NCI-H526 (cell line): ENCODE results near the gene CDH8.
A peak's percentile ranks its signal among the peaks of the same experiment; 100 is the strongest.
"Not testable (repeated sequence)": the region's sequence is repeated elsewhere in the genome, so short reads cannot be mapped to it uniquely, and the experiment has no call there.

Source experiments
- DNase-seq, 2 experiments: peaks; one replicate each; lab custom pipeline; 2025; lab: John Stamatoyannopoulos, UW

The CDH8 gene

GRCh38 chr16:61862221-61863155, 173.8 kb downstream of the CDH8 start:
- DNase-seq = no peak

DNA sequence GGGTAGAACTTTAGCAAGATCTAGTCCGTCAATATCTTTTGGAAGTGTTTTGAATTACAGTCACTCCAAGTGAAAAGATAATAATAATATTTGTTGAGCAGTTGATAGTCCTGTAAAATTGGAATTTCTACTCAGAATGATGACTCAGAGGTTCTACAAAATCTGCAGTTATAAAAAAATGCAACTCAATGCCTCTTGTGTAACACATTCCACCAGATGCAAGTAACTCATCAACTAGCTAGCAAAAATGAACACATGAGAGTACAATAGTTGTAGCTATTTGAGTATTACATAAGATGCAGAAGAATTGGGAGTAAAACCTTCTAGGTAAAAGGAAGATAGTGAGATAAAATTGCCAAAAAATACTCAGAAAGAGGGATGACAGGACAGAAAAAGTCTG, 177.2 kb downstream of the CDH8 start:
- no peak for DNase-seq

GRCh38 chr16:61842666-61843065, 193.6 kb downstream of the CDH8 start:
- DNase-seq = peak in 1 of 2 experiments; percentile 13

DNA sequence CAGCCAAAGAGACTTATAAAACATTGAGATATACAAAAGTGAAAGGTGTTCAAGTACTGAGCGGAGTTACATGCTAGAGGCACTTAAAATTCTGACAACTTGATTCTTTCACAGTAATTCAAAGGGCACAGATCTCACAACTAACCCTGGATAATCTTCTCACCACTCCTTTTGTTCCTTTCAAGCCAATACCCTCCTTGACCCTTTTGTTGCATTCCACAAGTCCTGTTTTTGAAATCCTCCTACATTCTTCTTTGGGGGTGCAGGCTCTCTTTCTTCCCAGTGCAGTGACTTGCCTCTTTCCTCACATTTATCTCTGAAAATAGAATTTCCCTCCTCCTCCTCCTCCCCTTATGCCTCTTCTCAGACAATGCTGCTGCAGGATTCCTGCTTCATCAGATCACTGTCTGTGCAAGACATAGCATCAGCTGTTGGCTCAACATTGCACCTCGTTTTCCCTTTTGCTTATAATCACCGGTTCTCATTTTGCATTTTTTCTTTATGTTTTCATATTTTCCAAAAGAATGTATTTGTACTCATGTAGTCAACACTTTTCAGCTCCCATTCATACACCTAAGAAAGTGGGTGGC, 199.3 kb downstream of the CDH8 start:
- DNase-seq = no peak

DNA sequence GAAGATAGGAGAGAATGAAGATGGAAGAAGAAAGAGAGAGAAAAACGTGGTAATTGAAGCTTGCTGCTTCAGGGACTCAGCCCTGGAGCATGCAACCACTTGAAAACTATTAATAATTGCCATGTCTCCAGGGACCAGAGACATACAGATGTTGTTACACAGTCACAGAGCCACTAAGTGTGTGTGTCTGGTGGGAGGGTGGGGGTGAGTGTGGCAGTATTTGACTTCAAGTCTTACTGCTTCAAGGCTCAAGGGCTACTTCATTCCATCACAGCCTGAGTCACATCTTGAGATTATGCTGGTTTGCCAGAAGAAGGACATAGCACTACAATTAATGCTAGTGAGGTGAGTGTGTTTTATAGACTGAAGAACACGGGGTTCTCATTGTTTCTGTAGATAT, 202.2 kb downstream of the CDH8 start:
- DNase-seq = no peak

DNA sequence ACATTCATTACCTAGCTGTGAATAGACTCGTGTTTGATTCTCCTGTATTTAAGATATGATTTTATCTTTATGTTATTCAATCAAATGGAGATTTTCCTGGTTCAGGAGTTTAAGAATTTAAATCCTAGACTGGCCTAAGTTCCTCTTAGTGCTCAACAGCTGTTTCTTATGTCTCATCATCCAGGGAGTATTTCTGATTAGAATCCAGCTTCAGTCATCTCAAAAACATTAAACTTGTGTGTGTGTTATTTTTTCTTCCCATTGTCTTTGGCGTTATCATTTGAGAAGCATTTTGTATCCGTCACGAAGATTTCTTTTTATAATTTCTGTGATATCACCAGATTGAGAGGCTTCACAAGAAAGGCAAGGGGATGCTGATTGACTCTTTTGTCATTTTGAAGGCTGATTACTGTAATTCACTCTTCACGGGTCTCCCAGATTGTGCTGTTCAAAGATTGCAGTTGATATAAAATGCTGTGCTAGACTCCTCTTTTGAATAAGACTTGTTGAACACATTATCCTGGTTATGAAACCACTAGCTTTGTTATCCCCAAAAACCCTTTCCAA, 204.8 kb downstream of the CDH8 start:
- DNase-seq = no peak

DNA sequence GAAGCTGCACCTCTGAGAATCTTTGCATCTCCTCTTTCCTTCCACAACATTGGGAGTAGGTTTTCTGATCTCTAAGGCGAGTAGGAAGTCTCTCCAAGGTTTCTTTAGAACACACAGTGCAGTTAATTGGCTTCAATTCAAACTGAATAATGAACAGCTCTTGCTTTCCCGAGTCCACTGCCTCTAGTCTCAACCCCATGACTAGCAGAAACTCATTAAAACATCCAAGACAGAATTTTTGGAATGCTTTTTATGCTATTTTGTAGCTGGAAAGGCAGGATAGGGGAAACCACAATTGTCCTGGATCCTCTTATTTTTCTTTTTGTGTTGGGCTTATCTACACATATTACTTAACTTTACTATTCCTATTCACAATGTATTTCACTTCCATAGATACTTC, 206.6 kb downstream of the CDH8 start:
- DNase-seq = no peak

GRCh38 chr16:61823326-61823725, 212.9 kb downstream of the CDH8 start:
- DNase-seq = no peak

- no peak for DNase-seq
These were observed 215.4 kb downstream of the CDH8 start for GRCh38 chr16:61820820-61821219.

GRCh38 chr16:61820398-61820797, 215.8 kb downstream of the CDH8 start:
- DNase-seq = no peak

GRCh38 chr16:61818850-61819249, 217.4 kb downstream of the CDH8 start:
- DNase-seq = no peak

DNA sequence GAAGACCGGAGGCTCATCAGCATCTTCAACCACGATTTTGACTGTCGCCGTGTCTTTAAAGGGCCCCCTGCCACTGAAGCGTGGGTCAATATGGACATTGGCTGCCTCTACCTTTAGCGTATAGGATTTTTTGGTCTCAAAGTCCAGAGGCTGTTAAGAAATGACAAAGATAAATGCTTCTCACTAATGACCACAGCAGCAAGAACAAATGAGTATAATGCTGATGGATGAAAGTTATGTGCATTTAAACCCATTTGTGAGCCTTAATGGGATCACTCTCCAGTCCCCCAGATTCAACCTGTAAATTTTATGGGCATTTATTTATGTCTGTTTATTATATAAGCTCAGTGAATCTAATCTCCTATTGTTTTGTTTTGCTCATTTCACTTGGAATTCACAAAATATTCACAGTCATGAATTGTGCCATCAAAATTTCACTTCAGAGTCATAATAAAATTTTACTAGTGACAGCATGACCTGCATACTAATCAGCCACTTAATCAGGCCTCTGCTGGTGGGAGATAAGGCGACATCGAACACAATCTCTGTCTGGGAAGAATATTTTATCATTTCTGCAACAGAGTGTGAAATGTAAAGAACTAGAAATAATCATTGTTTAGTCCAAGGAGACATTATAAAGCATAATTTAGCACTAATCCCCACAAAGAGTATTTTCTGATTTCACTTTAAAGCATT, 218.5 kb downstream of the CDH8 start:
- no peak for DNase-seq

DNA sequence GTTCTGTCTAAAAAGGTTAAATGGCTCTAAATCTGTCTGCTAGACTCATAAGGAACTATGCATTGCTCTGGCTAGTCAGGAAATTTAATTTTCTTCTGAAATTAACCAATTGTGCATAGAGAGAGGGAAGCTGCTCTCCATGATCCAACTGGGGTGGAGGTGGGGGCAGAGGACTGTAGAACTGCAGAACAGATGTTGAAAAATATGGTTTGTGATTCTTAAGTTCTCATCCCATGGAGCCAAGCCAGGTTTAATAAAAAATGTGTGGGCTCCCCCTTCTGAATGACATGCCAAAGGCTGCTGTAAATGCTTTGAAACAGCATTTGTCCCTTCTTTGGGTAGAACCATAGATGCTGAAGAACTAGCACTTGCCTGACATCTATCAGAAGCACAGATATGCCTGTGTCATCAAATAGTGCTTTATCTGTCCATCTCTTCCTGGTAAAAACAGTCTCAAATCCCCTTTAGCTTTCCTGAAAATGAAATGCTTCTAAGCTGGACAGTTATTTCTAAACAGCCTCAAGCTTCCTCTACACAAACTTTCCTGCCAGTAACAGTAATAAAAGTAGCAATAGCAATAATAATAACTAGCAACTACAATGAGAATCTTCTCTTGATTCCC, 221.4 kb downstream of the CDH8 start:
- no peak for DNase-seq

- no peak for DNase-seq
These were observed 222.9 kb downstream of the CDH8 start for GRCh38 chr16:61813339-61813738.

DNA sequence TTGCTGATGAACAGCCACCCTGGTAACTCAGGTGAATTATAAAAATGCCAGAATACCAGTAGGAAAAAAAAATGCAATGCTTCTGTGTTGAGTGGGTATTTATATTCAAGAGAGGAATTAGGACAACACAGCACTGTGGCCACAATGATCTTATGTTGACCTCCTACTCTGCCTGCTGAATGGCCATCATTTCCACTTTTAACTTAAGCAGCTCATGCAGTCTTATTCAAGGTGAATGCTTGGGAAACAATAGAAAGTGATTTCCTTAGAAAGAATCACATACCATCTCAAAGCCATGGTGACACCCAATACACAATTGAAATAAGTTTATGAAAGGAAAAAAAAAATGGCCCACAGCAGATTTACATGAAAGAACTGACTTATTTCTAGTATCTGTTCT, 224.0 kb downstream of the CDH8 start:
- DNase-seq = no peak

DNA sequence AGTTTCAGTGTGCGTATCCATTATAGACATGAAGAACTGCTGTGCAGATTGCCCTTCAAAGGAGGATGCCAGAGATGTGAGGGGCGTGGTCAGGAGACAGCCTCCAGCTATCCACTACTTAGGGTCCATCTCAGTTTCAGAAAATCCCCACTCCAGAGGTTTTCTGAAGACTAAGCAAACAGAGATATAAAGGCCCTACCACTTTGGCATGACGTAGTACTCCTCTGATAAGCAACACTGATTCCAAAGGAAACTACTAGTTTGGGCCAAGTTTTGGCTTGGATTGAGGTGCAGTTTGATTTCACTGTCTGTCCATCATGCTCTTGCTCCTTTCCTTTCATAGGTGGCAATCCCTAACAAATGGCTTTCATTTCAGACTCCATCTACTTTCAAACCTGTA, 228.7 kb downstream of the CDH8 start:
- DNase-seq = no peak

GRCh38 chr16:61801217-61801616, 235.0 kb downstream of the CDH8 start:
- DNase-seq = not testable (repeated sequence)

DNA sequence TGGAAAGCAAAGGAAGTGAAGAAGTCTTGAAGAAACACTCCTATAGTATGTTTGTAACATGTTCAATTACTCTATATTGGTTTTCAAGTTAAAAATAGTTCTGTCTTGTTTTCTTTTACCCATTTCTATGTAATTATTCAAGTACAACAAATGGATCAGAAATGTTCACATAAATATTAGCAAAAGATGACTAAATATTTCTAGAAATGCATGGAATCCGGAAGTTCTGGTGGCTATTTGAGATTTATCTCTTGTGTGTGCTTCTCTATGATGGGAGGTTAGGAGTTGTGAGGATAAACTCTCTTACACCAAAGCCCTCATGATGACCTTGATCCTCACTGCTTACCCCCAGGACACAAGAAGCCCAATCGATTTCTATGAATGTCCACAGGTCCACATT, 237.5 kb downstream of the CDH8 start:
- no peak for DNase-seq

DNA sequence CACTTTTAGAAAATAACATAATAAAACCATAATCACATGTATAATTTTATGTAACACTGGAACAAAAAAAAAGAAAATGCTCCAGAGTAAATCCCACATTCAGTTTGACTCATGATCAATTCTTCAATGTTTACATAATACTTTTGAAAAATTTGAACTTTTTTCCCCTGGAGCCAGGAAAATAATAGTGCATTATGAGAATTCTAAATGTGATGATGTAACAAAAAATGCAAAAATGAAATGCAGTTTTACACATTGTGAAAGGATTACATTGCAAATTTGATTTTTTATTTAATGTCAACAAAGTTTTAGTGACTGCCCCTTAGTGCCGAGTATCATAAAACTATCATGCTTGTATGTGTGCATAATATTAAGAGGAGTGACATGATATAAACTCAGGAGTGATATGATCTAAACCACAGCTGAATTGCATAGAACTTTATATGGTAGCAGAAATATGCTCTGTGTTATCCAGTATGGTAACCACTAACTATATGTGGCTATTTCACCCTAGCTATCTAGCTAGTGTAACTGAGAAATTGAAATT, 238.2 kb downstream of the CDH8 start:
- no peak for DNase-seq

DNA sequence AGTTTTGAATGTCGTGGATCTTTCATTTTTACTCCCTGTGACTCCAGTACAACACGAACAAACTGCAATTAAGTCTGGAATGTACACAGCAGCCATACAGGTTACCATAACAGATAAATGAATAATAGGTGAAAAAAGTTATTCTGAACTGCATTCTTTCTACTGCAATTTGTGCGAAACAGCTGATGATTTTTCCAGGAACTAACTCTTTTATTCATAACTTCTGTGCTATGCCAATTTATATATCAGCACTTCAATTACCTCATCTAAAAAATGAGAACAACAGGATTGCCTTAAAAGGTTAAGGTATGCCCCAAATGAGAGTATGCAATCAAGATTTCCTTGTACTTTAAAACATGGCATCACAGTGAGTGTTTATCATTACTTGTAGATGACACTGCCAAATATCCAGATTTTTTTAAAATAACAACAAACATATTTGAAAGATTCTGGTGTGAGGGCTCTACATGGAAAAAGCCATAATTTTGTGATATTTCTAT, 238.9 kb downstream of the CDH8 start:
- no peak for DNase-seq

GRCh38 chr16:61792194-61792909, 243.9 kb downstream of the CDH8 start:
- DNase-seq = no peak
